Measurements from ENCODE around the gene GLDN.

Gene GLDN

DNA sequence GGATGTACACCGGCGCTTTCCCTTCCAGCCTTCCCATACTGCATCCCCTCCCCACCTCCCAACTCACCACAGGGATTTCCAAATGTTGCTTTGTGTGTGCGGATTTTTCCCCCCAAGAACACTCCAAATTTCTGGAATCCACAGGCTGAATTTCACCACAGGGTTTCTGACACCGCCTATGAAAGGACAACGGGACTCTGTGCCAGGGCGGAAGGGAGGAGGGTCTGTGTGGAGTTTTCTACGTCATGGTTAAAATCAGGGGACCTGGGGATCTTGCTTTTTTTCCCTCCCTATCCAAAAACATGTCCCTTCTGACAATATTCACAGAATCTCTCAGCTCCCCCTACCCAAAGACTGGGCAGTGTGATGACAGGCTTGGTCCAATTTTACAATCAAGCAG lies 17.7 kb upstream of the GLDN start:
- no peak for DNase-seq

DNA sequence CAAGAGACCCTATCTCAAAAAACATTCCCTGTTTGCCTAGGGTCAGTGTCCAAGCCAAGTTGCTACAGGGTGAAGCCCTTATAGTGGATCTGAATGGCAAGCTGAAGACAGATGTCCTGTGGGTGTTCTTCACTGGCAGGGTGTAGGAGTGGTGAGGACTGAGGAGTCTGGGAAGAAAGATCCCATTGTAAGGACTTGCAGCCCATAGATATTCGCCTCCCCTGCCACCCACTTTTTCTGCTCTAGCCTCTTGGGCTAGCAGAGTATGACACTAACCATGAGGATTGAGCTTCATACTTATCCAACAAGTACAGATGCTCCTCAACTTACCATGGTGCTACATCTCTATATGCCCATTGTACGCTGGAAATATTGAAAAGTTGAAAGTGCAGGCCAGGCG lies 16.3 kb upstream of the GLDN start:
- DNase-seq: no peak

DNA sequence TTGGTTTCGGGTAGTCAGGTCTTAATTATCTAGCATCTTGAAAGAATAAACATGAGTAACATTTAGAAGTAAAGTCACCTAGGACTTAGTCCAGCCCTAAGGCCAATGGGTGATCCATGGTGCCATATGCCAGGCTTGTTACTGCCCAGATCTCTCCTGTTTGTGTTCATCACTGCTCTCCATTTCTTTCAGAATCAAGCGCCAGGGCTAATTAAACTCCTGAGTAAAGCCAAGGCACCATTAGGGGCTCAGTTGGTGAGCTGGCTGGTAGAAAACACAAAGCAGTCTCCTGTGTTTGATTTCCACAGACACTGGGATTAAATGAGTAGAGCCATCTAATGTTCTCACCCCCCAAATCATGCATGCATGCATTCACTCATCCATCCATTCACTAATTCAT lies 14.4 kb upstream of the GLDN start:
- DNase-seq: peak; percentile 35 to 68

DNA sequence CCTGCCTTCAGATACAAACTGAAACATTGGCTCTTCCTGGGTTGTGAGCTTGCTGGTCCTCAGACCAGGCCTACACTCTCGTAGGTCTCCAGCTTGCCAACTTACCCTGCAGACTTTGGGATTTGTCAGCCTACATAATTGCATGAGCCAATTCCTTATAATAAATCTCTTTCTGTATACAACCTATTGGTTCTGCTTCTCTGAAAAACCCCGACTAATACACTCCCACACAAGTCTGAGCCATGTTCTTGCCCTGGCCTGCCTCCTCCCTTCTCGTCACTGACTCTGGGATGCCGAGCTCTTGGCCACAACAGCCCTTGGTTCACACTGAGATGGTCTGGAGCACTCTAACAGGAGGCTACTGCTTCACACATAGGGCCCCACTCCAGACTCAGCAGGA lies 12.5 kb upstream of the GLDN start:
- no peak for DNase-seq

DNA sequence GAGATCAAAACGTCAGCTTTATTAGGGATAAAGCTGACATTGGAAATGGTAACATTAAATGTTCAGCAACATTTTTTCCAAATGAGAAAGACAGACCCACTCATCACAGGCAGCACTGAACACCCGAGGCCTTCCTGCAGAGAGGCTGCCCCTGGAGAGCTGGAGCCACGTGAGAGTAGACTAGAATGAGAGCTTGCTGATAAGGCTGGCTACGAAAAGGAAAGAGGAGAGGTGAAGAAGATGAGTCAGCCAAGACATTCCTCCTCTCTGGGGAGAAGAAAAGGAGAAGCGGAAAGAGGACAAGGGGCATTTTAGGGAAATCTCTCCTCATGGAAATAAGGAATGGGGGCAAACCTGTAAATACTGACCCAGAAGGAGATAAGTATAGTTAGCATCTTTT lies 10.3 kb upstream of the GLDN start:
- DNase-seq: no peak

DNA sequence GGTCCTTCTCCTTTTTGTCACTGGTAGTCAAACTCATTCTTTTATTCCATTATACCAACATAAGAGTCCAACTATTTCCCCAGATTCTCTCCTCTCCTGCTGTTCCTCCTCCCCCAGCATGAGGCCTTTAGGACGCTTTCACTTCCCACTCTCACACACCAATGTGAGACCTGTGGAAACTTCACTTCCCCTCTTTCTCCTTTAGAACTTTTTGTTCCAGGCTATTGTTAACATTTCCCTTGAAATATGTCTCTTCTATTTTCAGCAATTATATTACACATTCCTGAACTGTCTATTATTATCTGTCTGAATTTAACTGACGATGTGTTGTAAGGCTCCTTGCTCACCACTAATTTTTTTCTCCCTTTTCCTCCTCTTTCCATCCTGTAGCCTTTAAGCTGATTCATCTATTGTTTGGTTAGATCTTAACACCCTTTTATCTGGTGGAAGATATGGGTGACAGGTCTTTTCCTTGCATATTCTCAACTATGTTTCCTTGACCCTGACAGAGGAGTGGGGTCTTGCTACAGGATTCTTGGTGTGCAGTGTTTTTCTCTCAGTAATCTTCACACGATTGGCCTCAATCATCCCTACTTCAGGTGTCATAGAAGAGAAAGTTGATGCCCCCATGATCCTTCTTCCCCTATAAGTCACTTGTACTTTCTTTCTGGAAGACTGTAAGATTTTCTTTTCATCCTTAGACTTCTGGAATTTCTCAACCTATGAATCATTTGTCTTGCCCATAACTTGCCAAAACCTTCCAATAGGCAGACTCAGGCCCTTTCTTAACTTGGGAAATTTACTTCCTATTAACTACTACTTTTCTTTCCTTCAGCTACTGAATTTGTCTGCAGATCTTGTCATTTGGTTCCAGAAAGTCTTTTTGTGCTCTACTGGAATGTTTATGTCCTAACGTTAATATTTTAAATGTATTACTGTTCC lies 9.0 kb upstream of the GLDN start:
- no peak for DNase-seq

DNA sequence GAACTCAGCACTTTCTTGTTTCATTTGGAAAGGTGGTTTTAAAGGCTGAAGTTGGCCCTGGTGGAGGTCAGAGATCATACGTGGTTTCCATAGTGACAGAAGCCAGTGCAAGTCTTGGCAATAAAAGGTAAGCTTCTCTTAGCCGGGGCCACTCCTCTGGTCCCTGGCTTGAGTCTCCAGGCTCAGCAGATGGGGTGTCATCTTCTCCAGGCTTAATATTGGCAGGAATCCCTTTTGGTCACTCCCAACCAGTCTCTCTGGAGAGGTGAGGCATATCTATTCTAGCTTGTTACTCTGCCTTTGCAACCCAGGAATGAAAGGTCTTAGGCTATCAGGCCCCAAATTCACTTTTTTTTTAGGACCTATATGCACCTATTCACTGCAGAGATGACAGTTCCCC lies 7.9 kb upstream of the GLDN start:
- no peak for DNase-seq

DNA sequence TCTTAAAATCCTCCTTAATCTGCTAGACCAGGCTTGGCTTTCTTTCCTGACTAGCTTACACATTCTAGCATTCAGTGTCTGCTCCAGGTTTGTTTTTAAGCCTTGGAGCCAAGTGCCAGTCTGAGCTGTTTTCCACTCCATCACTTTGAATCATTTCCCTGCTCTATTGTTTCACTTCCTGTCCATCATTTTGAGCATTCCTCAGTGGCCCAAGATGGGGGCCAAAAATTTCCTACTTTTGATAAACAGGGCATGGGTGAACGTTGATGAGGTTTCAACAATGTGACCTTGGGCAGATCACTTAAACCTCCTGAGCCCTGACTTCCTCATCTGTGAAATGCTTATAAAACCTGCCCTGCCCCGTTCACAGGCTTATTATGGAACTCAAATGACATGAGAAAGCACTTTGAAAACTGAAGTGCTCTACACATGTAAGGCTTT lies 7.4 kb upstream of the GLDN start:
- DNase-seq: no peak

DNA sequence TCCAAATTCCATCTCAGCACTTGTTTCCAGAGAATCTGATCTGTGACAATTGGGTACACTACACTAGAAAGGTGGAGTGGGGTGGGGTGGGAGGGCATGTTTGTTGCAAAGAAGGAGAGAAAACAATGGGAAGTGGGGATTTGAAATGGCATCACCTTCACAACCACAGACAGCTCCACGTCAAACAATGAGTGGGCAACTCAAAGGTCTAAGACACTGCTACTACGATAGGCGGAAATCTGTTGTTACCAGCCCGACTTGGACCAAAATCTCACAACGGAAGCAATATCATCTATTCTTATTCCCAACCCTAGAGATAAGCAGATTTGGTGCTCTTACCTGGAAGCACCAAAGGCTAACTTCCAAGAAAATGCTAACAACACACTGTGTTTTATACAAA lies 6.4 kb upstream of the GLDN start:
- DNase-seq: no peak

DNA sequence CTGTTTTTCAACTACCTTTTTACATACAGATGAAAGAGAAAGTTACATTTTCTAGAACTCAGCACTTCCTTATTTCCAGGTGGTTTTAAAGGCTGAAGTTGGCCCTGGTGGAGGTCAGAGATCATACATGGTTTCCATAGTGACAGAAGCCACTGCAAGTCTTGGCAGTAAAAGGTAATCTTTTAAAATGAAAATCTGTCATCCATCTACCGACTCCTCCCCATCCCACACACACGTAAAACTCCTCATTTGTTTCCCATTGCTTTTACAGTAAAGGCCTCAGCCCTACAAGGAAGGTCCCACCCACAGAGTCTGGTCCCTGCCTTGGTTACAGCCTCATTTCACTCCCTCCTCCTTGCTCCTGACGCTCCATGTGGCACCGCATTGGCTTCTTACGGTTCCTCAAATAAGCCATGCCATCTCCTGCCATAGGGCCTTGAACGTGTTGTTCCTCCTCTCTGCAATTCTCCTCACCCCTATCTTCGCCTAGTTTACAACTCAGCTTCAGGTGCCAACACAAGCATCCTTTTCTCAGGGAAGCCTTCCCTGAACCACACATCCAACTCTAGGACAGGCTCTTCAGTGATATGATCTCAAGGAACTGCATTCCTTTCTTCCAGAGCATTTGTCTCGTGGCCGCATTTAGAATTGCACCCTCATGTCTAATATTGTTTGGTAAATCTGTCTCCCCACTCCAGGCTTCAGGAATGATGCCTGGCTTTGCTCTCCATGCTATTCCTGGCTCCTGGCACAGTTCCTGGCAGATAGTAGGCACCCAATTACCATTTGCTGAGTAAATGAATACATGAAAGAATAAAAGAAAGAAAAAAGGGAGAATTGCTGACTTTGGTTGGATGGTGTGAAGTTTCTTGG lies 5.7 kb upstream of the GLDN start:
- DNase-seq: no peak

DNA sequence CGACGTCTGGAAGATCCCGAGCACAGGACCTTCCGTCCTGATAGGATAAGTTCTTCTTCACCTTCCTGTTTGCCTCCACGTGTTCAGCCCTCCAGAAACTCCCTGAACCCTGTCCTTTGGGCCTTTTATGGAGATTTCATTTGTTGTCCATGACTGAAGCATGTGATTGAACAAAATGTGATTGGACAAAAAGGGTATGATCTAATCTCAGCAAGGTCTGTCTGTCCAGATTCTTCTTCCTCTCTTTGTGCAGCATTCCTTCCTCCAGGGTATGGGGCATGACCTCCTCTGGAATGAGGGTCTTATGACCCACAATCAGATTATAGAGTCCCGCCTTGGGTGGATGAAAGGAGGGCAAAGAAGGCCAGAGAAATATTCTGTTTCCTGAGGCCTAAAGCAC lies 3.0 kb upstream of the GLDN start, which contains the start of gene CYP19A1:
TSS of gene CYP19A1 (minus strand) at position 101 of the 400 bp plus-strand sequence. CDS start 95,684 bp downstream, outside the sequence.
- no peak for DNase-seq

DNA sequence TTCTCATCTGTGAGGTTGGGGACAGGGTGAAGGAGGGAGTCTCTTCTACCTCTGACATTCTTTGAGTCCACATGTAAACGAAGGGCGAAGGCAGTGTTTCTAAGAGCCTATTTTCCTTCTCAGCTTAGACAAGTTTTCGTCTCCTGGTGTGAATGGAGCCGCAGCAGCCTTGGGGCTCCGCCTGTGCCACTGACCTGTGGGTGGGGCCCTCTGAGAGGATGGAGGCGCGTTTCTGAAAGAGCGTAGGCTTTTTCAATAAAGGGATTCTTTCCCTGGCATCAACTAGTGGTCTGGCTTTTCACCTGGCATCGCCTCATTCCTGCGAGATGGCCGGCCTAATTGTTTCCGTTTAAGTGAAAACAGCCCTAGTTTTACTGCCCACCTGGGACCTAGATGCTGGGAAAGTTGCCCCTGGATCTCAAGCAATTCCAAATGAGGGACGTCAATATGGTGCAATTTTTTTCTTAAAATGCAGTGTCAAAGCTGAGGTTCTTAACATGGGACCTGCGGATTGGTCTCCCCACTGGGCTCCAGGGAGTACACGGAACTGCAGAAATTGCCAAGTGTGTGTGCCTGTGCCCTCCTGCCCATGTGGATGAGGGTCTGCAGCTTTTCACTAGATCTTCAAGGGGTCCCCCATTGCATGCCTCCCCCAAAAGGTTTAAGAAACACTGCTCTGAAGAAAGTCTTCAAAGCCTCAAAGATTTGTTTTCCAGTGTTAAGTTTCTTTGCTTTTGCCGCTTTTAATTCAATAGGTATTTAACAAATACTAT lies 958 bp downstream of the GLDN start:
- peak; percentile 5 to 53 for DNase-seq

DNA sequence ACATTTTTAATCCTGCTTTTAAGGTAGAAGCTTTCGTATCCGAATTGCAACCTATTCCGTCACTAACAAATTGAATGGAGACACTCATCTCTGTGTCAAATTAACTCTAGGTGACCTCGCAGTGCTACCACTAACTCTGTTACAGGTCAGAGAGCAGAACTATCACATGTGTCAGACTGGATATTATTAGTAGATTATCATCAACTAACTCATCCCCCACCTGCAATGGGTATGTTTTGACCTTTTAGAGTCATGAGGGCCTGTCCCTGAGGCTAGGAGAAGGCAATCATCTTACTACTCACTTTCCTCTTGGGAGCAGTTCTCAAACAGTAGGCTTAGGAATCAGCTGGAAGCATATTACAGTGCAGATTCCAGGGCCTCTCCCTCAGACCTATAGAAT lies 2.0 kb downstream of the GLDN start:
- no peak for DNase-seq

DNA sequence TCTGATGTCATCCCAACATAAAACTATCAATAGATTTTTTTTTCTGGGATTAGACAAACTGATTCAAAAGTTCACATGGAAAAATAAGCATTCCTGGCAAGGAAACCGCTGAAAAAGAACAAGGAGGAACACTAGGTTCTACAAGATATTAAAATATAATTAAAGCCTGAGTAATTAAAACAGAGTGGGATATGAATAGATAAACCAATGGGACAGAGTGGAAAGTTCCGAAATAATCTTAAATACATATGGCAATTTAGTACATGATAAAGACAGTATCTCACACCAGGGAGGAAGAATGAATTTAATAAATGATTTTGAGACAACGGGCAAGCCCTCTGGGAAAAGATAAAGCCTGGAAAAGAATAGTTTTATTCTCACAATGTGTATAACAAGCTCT lies 4.7 kb downstream of the GLDN start:
- DNase-seq: no peak

DNA sequence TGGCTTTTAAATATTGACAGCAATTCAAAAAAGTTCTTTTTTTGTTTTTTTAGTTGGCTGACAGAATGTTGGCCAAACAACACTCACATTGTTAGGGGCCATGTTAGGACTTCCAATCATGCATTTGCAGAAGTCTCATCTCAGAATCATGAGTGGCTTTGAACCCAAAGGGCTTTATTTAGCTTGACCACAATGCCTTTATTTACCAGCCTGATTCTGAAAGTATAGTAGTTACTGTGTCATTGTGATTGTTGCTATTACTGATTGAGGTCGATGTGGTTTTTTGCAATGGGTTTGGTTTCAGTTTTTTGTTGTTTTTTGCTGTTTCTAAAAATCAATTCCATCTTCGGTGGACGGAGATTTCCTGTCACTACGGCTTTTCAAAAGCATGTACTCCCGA lies 7.2 kb downstream of the GLDN start:
- no peak for DNase-seq

DNA sequence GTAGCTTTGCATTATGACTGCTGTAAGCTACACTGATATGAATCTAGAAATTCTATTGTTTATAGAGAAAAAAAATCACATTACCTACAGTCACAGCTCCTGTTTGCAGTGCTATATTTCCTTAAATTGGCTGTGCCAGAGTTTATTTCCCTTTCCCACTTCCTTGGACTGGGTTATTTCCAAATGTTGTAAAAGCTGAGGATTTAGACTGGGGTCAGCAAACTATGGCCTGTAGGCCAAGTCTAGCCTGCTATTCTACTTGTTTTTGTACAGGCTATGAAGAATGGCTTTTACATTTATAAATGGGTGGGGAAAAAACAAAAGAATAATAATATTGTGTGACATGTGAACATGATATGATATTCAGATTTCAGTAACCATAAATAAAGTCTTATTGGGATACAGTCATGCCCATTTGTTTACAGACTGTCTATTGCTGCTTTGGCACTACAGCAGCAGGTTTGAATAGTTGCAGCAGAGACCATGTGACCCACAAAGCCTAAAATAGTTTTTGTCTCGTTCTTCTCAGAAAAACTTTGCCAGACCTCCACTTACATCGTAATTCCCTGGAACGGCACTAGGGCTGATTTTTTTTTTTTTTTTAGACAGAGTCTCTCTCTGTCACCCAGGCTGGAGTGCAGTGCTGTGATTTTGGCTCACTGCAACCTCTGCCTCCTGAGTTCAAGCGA lies 7.8 kb downstream of the GLDN start:
- no peak for DNase-seq

DNA sequence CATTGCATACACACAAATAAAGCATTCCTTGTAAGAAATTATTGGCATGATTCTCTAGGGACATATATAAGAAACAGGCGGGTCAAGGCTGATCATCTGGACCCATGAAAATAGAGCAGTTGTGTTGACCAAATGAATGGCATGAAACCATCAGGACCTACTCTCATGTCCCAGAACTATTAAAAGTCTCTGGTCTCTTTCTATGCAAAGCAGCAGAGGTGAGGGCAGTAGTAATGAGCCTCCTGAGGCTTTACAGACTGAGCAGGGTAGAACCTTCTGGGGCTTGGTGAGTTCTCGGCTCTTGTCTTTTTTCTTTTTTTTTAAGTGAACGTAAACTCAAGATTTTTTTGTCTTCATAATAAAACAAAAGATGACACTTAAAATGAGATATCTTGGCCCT lies 9.3 kb downstream of the GLDN start:
- DNase-seq: no peak

DNA sequence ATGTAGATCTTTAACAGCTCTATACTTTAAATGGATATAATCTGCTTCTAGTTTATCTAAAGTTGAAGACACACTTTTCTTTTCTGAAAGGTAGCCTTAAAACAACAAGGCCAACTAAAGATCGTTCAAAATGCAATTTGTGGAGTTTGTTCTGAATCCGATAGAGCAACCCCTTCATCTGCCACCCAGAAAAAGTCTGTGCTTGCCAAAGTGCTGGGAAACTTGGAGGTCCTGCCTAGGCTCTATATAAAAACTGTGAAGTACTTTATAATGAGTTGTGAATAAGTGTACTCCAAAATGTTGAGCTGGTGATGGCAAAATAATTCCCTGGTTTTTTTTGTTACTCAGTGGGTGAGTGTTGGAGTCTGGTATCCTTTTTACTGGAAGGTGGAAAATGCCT lies 12.5 kb downstream of the GLDN start:
- no peak for DNase-seq

DNA sequence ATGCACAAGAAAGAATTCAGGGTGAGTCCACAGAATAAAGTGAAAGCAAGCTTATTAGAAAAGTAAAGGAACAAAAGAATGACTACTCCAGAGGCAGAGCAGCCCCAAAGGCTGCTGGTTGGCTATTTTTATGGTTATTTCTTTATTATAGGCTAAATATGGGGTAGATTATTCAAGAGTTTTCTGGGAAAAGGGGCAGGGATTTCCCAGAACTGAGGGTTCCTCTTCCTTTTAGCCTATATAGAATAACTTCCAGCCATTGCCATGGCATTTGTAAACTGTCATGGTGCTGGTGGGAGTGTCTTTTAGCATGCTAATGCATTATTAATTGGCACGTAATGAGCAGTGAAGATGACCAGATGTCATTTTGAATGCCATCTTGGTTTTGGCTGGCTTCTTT lies 13.6 kb downstream of the GLDN start:
- no peak for DNase-seq

DNA sequence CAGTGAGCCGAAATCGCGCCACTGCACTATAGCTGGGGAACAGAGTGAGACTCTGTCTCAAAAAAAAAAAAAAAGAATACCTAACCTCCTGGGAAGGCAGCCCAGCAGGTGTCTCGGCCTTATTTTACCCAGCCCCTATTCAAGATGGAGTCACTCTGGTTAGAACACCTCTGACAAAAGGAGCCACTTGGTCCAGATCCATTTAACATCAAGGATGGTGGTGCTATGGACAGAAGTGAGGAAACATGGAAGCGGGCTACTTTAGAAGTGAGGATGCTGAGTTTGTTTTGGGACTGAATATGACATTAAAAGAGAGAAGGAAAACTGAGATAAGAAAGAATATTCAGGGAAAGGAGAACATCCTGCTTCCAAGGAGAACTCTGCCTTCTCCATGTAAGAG lies 14.7 kb downstream of the GLDN start:
- no peak for DNase-seq

DNA sequence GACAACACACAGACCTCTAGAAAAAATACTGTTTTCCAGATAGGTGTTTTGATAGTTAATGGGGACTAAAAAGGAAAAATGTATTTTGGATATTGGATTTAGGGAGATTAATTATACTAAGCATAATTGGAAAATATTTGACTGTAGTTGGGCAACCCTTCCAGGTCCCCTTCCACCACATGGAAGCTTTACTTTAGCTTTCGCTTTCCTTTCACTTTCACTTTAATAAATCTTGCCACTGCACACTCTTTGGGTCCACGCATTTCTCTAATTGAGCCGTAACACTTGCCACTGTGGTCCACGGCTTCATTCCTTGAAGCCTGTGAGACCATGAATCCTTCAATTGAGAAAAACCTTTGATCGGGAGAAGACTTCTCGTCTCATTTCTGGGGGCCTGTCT lies 15.5 kb downstream of the GLDN start:
- no peak for DNase-seq

DNA sequence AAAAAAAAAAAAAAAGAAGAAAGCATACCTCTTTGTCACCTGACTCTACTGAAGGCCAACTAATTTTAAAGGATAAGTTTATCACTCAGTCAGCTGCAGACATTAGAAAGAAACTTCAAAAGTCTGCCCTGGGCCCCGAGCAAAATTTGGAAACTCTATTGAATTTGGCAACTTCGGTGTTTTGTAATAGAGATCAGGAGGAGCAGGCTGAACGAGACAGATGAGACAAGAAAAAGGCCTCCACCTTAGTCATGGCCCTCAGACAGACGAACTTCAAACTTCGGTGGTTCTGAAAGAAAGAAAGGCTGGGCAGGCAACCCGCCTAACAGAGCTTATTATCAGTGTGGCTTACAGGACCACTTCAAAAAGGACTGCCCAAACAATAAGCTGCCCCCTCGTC lies 18.5 kb downstream of the GLDN start:
- DNase-seq: no peak

DNA sequence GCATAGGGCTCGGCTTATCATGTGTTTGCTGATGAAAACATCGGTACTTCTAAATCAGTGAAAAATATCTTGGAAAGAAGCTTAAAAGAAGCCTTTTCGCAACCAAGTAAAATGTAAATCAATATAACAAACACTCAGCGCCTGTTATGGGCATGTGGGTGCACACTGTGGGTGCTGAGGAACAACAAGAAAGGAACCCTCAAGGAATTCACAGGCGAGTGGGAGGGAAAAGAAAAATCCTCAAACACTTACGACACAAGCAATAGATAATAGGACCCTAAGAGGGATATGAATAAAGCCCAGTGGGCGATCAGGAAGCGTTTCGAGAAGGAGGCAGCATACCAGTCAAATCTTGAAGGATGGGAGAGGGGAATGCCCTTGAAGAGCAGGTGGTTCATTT lies 21.9 kb downstream of the GLDN start:
- DNase-seq: no peak

All from NCI-H2081 (cell line).